ENCODE measurements around the gene SRPK2.
"Not testable (repeated sequence)": the region's sequence is repeated elsewhere in the genome, so short reads cannot be mapped to it uniquely, and the experiment has no call there.

SRPK2 gene

DNA sequence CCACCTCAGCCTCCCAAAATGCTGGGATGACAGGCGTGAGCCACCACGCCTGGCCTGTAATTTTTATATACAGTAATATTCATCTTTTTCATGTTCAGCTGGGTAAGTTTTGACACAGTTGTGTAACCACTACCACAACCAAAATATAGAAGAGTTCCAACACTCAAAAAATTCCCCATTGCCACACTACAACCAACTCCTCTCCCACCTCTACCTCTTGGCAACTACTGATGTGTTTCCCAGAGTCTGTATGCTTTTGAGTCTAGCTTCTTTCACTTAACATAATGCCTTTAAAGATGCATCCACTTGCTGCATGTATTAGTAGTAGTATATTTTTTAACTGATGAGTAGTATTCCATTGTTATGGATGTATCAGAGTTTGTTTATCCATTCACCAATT, 90.7 kb downstream of the SRPK2 start:
- DNase-seq: no peak

DNA sequence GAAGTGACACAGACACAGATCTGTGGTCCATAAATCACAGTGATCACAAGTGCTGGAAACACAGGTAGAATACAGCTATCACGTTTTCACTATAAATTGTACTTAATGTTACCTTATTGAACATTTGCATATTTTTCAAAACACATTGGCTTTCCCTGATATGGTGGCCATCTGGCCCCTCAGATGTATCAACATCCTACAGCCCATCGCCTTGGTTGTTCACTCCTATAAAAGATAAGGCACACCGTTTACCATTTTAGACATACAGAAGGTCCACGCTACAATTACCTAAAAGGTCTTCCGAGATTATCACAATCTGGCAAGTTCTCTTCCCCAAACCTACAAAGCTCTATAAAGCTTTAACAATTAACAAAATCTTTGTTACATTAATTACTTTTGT, 91.4 kb downstream of the SRPK2 start:
- no peak for DNase-seq

DNA sequence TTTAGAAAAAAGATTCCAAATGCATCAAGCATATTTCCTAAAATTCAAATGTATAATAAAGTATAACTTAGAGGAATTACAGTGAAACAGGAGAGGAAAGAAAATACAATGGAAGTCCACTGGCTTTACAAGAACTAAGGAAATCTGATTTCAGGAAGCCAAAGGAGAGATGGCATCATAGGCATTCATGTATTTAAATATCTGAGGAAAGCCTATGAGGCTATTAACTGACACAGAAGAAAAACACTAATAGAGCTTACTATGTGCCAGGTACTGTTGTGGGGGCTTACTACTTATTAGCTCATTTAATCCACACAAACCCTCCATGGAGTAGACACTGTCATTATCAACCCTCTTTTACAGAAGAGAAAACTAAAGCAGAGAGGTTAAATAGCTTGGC, 92.2 kb downstream of the SRPK2 start:
- DNase-seq: no peak

DNA sequence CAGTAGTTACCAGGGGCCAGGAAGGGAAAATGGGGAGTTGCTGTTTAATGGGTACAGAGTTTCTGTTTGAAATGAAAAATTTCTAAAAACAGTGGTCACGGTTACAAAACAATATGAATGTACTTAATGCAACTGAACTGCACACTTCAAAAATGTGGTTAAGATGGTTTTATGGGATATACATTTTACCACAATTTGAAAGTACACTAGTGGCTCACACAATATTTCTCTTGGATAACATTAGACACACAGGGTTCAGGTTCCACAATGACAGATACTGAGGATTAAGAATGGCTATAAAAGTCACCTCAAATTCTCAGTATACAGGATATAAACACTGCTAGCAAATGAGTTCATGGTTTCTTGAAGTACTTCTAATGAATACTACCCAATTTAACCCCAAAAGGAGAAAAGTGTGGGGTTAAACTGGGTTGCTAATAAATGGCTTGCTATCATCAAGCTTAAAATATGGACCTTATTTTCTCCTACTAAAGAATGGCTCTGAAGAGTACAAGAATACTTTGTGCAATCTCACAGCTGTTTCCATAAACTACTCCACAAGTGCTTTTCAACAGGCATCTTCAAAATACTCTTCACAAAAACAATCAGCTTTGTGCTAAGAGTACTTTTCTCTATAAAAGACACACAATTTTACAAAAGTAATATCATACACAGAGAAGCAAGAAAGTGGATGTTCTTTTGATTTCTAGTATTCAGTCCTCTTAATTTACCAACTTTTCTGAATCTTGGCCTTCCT, 92.9 kb downstream of the SRPK2 start:
- DNase-seq: no peak

DNA sequence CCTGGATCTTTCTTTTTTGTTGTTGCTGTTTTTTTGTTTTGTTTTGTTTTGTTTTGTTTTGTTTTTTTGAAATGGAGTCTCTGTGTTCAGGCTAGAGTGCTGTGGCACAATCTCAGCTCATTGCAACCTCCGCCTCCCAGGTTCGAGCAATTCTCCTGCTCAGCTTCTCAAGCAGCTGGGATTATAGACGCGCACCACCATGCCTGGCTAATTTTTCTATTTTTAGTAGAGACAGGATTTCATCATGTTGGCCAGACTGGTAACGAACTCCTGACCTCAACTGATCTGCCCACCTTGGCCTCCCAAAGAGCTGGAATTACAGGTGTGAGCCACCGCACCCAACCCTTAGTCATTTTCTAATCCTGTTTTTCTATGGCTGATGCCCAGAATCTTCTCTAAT, 94.2 kb downstream of the SRPK2 start:
- not testable (repeated sequence) for DNase-seq

DNA sequence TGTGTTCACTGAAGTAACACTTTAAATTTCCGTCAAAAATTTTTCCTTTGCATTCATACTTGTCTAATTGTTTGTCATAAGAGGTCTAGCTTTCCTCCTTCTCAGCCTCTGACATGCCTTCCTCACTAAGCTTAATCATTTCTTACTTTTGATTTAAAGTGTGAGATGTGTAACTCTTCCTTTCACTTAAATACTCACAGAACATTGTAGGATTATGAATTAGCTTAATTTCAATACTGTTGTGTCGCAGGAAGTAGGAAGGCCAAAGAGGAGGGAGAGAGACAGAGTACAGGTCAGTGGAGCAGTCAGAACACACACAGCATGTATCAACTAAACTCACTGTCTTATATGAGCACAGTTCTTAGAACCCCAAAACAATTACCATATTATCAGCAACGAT, 99.0 kb downstream of the SRPK2 start:
- DNase-seq: no peak

DNA sequence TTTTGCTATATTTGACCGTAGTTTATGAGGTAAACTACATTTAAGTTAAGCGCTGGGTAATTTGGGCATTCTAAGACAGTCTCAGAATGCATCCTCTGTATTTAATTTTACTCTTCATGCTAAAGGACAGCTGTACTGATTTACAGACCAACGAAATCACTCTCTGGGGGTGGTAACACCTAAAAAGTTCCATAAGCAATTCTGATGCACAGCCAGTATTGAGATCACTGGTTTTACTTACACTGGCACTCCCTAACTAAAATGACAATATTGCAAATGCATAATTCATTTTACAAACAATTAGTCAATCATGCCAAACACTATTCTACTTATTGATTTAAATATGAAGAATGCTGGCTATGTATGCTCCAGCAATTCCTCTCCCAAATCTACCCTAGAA, 102.3 kb downstream of the SRPK2 start:
- no peak for DNase-seq

DNA sequence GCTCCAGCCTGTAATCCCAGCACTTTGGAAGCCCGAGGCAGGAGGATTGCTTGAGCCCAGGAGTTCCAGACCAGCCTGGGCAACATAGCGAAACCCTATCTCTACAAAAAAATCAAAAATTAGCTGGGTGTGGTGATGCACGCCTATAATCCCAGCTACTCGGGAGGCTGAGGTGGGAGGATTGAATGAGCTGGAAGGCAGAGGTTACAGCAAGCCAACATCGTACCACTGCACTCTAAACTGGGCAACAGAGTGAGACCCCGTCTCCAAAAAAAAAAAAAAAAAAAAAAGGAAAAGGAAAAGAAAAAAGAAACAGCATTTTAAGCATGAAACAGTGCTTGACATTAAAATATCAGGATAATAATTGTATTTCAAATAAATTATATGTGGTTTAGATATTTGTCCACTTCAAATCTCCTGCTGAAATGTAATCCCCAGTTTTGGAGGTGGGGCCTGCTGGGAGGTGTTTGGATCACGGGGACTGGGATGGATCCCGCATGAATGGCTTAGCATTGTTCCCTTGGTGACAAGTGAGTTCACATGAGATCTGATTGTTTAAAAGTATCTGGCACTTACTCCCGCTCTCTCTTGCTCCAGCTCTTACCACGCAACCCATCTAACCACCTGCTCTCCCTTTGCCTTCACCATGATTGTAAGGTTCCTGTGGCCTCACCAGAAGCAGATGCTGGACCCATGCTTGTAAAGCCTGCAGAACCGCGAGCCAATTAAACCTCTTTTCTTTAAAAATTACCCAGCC, 103.4 kb downstream of the SRPK2 start:
- no peak for DNase-seq

DNA sequence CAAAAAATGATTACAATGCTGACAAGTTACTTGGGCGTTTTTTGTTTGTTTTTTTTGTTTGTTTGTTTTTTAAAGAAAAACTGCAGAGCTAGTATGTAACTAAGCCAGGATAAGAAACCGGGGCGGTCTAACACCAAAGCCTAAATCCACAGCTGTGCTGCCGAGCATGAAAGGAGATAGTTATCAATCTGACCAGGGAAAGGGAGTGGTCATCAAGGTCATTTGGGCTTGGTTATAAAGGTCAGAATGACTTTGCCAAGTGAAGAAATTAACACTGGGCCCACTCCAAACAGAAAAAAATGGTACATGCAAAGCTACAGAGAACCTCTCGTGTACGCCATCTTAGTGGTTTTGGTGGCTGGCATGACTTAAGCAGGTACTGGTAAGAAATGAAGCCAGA, 104.7 kb downstream of the SRPK2 start:
- no peak for DNase-seq

DNA sequence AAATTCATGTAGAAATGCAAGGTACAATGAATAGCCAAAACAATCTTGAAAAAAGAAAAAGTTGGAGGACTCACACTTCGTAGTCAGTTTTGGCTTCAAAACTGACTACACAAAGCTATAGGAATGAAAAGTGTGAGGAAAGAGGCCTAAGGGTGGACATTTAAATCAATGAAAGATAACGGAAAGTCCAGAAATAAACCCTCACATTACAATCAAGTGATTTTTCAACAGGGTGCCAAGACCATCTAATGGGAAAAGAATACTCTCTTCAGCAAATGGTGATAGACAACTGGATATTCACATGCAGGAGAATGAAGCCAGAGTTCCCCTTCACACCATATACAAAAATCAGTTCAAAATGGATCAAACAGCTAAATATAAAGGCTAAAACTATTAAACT, 106.8 kb downstream of the SRPK2 start:
- DNase-seq: no peak

DNA sequence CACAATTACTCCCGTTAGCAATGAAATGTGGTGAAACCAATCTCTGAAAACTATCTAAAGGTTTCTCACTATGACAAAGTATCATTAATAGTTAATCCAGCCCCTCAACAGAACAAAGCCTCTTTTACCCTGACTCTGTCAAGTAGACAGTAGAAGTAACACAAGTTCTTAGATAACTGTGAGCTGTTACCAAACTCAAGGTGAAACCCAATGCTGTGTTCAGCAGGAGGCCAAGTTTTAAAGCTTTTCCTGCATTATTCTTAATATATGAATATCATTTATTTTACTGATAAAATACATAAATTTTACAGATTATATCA, 109.1 kb downstream of the SRPK2 start:
- DNase-seq: no peak

DNA sequence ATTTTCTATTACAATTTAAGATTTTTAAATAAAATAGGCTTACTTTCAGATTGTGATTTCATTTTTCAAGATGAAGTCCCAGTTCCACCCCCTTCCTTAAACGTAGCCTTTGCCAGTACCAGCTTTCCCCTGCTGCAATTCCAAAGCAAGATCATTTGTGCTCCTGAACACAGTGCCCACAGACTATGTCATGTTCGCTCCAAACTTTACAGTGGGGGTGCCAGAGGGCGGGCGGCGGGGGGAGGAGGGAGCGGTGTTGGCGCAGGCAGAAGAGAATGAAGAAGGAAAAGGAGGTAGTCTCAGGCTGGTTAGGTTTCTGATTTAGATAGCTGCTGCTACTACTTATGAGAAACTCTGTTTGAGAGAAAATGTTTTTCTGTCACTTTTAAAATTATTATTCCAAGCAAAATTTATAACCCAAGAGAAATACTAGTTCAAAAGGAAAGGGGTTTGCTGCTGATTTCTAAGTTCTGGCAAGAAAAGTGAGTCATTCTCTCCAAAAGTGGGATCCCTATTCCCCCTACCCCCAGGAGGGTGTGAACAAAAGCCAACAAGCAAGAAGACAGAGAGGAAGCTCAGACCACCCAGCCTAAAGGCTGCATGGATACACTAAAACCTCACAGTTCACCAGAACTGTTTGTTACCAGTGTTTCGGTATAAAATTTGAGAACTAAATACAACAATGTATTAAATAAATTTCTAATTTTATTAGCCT, 109.6 kb downstream of the SRPK2 start:
- no peak for DNase-seq

DNA sequence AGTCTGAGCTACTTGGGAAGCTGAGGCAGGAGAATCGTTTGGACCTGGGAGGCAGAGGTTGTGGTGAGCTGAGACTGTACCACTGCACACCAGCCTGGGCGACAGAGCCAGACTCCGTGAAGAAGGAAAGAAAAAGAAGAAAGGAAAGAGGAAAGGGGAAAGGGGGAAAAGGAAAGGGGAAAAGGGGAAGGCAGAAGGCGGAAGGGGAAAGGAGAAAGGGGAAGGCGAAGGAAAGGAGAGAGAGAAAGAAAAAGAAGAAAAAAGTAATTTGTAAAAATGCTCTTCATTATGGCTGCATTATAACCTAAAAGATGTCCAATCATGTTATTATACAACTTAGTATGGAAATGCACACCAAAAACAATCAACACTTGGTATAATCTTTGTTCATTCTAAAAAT, 110.2 kb downstream of the SRPK2 start:
- no peak for DNase-seq

DNA sequence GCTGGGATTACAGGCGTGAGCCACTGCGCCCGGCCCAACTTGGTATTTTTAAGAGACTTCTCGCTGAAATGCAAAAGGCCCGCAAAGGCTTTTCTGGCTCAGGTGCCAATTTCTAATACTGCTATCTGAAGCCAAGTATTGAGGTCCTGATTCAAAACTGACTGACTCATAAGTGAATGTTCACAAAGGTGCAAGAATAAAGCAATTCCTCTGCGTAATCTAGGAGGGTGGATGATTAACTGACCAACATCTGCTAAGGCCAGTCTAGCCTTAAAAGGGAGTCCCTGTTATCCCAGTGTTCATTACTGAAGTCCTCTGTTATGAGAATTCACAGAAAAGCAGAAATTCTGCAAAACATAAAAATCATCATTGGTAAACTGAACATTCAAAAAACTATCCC, 111.4 kb downstream of the SRPK2 start:
- DNase-seq: no peak

DNA sequence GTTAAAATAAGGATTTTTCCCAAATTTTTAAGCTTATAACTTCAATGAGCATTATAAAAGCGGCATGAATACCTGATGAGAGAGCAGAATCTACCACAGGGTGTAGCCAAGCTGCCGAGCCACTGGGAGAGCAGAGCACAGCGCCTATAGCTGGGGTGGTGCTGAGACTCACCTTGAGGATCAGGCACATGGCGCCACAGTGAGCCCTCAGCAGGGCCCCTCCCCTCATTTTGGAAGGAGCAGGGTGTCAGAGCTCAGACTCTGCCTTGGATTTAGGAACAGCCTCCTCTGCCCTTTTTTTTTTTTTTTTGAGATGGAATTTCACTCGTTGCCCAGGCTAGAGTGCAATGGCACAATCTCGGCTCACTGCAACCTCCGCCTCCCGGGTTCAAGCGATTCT, 118.6 kb downstream of the SRPK2 start:
- no peak for DNase-seq

DNA sequence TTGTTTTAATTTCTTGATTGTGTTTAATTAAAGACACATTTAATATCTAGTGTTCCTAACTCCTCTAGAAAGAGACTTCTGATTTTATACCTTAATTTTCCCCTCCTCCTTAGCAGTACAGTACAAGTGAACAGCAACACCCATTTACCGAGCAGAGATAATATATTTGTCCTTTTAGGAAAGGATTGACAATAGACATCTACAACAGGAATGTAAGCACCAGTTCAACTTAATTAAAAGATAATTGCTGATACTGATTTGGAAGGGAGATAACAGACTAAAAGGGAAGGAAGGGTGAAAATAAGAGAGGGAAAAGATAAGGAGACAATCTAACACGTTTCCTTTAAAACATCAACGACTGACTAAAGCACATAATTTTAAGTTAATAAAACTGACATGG, 119.3 kb downstream of the SRPK2 start:
- DNase-seq: no peak

DNA sequence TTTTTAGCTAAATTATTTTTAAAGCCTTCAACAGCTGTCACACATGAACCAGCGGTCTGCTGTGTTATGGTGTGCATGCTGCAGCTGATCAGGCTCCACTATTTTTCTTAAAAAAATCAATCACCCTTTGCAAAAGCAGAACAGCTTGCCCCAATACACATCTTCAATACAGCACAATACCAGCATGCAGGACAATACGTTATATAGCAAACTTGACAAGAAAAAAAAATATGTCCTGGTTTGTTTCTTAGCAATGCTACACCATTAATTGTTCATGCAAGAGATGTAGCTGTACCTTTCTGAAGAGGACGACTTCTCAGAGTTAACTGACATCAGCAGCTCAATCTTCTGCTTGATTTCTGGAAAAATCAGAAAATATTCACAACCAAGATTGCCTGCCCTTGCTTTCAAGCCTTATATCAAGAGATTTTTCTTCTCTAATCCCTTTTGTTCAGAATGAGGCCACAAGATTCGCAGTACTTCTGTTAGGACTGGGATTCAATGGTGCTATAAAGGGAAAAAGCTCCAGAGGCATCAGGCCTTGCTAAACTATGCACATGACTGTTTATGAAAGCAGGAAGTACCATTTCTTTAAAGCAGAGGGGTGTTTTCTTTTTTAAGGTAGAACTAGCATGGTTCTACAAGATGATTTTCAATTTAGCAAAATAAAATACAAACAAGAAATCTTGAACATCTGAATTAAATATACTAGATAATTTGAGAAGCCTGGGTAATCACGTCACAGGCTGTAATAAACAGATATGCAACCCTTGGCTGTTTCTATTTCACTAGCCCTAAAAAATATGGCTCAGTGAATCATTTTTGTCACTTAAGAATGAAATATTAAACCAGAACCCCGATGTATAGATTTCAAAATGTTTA, 120.0 kb downstream of the SRPK2 start:
- no peak for DNase-seq

DNA sequence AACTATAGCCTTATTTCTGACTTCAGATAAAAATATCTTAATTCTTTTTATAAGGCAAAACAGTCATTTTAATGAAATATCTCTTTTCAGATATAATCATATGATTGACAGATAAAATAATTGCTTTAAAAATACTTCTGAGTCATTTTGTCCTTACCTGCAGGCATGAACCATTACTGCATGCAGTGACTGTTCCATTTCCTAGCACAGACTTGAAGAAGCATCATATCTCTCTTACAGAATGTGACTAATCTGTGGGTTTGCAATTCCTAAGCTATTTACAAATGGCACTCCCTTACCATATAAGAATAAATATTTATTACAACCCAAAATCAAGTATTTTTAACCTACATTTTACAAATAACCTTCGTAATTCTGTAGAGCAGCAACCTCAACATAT, 120.7 kb downstream of the SRPK2 start:
- no peak for DNase-seq

DNA sequence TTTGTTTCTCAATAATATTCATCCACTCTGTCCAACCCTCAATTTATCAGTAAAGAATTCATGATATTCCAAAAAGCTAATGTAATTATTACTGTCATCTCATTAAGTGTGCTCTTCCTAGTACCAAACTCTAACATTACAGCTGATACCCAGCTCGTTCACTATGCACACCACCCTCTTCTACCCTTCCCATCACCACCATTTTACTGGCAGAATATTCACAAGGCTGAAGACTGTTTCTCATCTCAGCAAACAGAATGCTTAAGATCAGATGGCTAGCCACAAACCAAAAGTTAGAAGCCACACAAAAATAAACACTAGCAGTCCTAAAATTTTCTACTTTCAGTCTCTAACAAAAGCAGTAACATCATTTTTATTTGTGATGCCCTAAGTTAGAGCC, 121.5 kb downstream of the SRPK2 start:
- no peak for DNase-seq

DNA sequence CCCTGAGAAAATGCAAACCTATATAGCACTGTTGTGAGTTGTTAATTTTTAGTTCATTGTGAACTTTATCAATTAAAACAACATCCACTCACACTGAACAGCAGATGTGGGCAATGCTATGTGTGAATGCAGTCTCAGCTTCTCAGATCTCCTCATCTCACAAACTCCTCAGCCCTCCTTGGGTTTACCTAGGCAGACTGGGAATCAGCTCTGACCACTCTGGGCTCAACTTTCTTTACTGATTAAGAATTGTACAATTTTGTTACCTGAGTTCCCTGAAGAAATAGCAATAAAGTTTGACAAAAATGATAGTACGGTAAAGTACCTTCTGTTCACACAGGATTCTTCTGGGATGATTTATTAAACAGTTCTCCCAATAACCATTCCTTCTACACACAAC, 124.0 kb downstream of the SRPK2 start:
- DNase-seq: no peak

DNA sequence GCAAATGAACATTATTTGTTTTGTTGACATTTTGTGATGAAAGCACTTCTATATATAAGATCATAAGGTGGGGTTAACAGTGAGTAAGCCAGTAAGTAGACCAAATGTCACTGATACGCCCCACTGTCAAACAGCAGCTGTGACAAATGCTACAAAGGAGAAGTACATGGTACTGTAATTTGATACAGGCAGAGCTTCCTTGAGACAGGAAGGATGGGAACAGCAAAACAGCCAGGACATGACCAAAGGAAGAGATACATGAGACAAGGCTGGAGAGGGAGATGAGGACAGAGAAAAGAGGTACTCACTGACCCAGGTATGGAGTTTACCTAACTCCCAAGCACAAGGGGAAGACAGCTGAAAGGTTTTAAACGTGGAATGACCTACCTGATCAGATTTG, 127.0 kb downstream of the SRPK2 start:
- no peak for DNase-seq

DNA sequence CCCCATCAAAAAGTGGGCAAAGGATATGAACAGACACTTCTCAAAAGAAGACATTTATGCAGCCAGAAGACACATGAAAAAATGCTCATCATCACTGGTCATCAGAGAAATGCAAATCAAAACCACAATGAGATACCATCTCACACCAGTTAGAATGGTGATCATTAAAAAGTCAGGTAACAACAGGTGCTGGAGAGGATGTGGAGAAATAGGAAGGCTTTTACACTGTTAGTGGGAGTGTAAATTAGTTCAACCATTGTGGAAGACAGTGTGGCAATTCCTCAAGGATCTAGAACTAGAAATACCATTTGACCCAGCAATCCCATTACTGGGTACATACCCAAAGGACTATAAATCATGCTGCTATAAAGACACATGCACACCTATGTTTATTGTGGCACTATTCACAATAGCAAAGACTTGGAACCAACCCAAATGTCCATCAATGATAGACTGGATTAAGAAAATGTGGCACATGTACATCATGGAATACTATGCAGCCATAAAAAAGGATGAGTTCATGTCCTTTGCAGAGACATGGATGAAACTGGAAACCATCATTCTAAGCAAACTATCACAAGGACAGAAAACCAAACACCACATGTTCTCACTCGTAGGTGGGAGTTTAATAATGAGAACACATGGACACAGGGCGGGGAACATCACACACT, 128.4 kb downstream of the SRPK2 start:
- not testable (repeated sequence) for DNase-seq

DNA sequence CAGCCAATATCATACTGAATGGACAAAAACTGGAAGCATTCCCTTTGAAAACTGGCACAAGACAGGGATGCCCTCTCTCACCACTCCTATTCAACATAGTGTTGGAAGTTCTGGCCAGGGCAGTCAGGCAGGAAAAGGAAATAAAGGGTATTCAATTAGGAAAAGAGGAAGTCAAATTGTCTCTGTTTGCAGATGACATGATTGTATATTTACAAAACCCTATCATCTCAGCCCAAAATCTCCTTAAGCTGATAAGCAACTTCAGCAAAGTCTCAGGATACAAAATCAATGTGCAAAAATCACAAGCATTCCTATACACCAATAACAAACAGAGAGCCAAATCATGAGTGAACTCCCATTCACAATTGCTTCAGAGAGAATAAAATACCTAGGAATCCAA, 129.8 kb downstream of the SRPK2 start:
- not testable (repeated sequence) for DNase-seq

All from NCI-H446 treated with DMSO at 0.1 percent for 48 hours (cell line).